Vagina (tissue), 2 donors: ENCODE results near the gene ATP8A2.

Experiments
- CTCF ChIP-seq, 3 experiments: fragments of 450-650 bp in 2 of 3; fragments of 200-600 bp in 1 of 3; sonication (generic) in 1 of 3; IDR thresholded peaks; one replicate each; pipeline ENCODE4 v1.5.1; 2017 to 2019; ENCODE audit warnings: antibody characterized with exemption in 3 of 3, mild to moderate bottlenecking in 2 of 3, moderate library complexity in 2 of 3
- POLR2A ChIP-seq, 2 donors: fragments of 450-650 bp; IDR thresholded peaks; one replicate each; pipeline ENCODE4 v1.6.1; 2017; ENCODE audit warnings: antibody characterized with exemption in 2 of 2, mild to moderate bottlenecking in 2 of 2, moderate library complexity in 2 of 2
- POLR2AphosphoS5 ChIP-seq, 2 donors: sonication (generic); formaldehyde crosslinking; IDR thresholded peaks; one replicate each; pipeline ENCODE4 v1.9.0; 2017; ENCODE audit warnings: antibody characterized with exemption in 2 of 2, mild to moderate bottlenecking in 2 of 2, low read depth in 1 of 2; ENCODE audit not compliant: insufficient read depth in 1 of 2

DNA sequence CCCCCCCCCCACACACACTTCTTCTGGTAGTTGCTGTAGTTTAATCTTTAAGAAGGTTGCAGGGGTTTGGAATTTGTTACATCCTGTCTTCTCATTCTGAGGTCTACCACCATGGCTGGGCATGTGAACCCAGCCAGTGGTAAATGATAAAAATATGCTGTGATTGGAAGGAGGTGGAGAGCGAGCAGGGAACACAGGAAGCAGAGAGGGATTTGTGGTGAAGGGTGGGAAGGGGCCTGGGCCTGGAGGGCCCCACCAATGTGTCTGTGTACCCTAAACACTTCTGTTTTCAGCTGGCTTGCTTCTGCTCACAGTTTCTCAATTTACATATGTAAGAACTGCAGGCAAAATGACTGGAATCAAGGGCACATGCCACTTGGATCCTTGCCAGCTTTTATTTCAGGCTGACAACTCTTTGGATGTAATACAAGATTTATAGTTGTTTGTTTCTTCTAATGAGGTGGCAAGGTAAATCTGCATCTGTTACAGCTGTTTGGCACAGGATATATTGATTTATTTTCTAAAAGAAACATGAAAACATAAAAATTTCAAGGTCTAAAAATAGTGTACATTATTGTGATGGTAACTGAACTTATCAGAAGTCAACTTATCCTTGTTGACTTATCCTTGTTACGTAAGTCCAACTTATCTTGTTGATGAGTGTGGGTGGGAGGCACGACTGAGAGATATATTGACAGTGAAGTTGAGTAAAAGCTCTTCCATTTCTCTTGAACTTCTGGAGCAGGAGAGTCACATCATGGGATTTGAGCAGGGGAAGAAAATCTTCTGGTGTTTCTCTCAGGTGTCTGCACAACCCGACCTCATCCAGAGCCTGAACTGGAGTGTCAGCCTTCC is 366.8 kb downstream of the ATP8A2 start:
- no peak for TF ChIP-seq CTCF (IDR thresholded peaks at IDR 0.05)
- TF ChIP-seq POLR2AphosphoS5 (IDR thresholded peaks at IDR 0.05; ENCODE audit: insufficient read depth in 1 of 2, low read depth in 1 of 2), result no peak
- TF ChIP-seq POLR2A (IDR thresholded peaks at IDR 0.05), result no peak
